ENCODE results near the gene CDHR5.

The CDHR5 gene

GRCh38 chr11:617912-618682, 6.7 kb downstream of the CDHR5 start:
- no peak for DNase-seq
- TF ChIP-seq CTCF (IDR thresholded peaks at IDR 0.05; ENCODE audit: low read depth, low read length) = no peak
- no peak overlapping the region for H3K27ac ChIP-seq
- H3K9me3 ChIP-seq (ENCODE audit: severe bottlenecking) = no peaks in the 10 kb centered on the region
- no peaks in the 10 kb centered on the region for H3K27me3 ChIP-seq (ENCODE audit: insufficient read depth, low read depth, severe bottlenecking)
- H3K36me3 ChIP-seq = peaks cover 13% of the 10 kb centered on the region
- no peak overlapping the region for H3K4me3 ChIP-seq (ENCODE audit: low read depth, low read length)

GRCh38 chr11:617199-617911, 7.4 kb downstream of the CDHR5 start:
- no peak overlapping the region for H3K27ac ChIP-seq
- TF ChIP-seq CTCF (IDR thresholded peaks at IDR 0.05; ENCODE audit: low read depth, low read length) = no peak
- H3K4me3 ChIP-seq (ENCODE audit: low read depth, low read length) = no peak overlapping the region
- H3K36me3 ChIP-seq = peaks cover 20% of the 10 kb centered on the region
- H3K9me3 ChIP-seq (ENCODE audit: severe bottlenecking) = no peaks in the 10 kb centered on the region
- H3K27me3 ChIP-seq (ENCODE audit: insufficient read depth, low read depth, severe bottlenecking) = no peaks in the 10 kb centered on the region
- no peak for DNase-seq

GRCh38 chr11:616320-617198, 8.2 kb downstream of the CDHR5 start:
- H3K27me3 ChIP-seq (ENCODE audit: insufficient read depth, low read depth, severe bottlenecking) = no peaks in the 10 kb centered on the region
- H3K4me3 ChIP-seq (ENCODE audit: low read depth, low read length) = no peak overlapping the region
- H3K9me3 ChIP-seq (ENCODE audit: severe bottlenecking) = no peaks in the 10 kb centered on the region
- H3K36me3 ChIP-seq = peaks cover 28% of the 10 kb centered on the region
- DNase-seq = no peak
- TF ChIP-seq CTCF (IDR thresholded peaks at IDR 0.05; ENCODE audit: low read depth, low read length) = no peak
- H3K27ac ChIP-seq = peak overlapping the region; percentile 34

- Histone ChIP-seq H3K36me3 (peaks cover 36% of the 10 kb centered on the region), H3K27me3 (ENCODE audit: insufficient read depth, low read depth, severe bottlenecking) (no peaks in the 10 kb centered on the region), H3K4me3 (ENCODE audit: low read depth, low read length) (peak within 1 kb of the TSS; percentile 53), H3K27ac (peak within 1 kb of the TSS; percentile 84), H3K9me3 (ENCODE audit: severe bottlenecking) (no peaks in the 10 kb centered on the region)
- TF ChIP-seq CTCF (IDR thresholded peaks at IDR 0.05; ENCODE audit: low read depth, low read length) = no peak
- DNase-seq = peak; percentile 82
Observed at GRCh38 chr11:615504-616319, 9.0 kb downstream of the CDHR5 start, which contains the start of gene IRF7. IRF7 (minus strand) TSS chr11:615950; CDS start chr11:615364, 586 bp downstream.

Data from WERI-Rb-1 (cell line).